SHP77 (cell line): Measurements from ENCODE around the gene CHAT.

Source experiments
- DNase-seq, 2 experiments: peaks; one replicate each; lab custom pipeline; 2025; lab: John Stamatoyannopoulos, UW

CHAT gene

DNA sequence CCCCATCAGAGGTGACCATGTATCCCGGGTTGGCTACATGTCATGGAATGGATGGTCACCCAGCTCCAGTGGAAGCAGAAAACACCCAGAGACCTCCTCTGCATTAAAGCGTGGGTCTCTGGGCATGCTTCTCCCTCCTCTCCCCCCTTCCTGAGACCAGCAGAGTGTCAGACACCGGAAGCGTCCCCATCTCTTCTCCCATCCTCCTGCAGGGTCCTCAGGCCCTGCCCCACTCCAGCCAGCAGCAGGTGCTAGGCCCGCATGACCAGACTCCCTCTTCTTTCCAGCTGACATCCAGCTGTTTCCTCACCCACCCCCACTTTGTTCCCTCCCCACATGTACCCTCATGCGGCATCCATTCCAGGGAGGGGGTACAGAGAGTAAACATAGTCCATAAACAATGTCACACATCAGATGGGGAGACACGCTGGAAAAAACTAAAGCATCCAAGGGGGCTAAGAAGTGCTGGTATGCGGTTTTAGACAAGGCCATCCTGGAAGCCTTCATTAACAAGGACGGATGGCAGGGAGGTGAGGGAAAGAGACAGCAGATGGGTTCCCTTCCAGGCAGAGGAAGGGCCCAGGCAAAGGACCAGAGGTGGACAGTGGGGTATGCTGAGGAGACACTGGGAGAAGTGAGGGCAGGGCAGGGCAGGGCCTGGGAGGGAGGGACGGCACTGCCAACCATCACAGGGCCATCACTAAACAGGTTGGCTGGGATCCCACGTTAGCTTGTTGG, 16.2 kb upstream of the CHAT start:
- DNase-seq: no peak

DNA sequence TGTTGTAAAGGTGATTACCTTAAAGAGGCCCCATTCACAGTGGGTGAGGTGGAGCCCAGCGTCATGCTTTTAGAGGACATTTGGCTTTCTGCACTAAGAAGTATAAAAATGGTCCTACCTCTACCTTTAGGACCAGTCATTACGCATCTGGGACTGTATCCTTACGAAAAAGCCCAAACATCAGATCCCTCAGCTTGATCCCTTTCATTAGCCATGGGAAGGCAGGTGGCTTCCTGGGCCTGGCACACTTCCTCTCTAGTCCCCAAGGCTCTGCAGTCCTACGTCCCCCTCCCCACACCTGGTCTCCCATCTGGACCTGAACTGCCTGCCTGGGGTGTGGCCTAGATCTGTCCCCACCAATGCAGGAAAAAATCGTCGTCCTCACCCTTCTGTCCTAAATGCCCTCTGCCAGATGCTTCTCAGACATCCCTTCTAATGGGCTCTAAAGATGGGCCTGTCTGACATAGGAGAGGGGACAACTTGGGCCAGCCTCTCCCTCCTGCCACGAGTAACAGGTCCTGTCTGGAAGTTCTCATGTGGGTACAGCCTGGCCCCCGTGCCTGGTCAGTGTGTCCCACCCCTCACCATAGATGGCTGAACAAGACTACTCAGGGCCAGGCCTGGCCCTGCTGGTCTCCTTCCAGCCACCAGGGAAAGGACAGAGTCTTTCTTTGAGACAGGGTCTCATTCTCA, 15.5 kb upstream of the CHAT start:
- no peak for DNase-seq

DNA sequence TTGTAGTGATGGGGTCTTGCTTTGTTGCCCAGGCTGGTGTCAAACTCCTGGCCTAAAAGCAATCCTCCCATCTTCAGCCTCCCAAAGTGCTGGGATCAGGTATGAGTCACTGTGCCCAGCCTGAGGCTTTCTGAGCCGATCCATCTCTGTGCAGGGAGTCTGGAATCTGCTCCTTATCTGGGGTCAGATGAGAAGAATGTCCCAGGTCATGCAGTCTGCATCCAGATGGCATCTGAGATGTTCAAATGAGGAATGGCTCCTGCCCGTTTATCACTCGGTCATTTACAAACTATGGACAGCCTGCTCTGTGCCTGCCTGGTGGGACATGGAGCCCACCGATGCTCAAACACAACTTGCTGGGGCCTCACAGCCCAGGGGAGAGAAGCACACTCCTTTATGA, 14.9 kb upstream of the CHAT start:
- DNase-seq: no peak

DNA sequence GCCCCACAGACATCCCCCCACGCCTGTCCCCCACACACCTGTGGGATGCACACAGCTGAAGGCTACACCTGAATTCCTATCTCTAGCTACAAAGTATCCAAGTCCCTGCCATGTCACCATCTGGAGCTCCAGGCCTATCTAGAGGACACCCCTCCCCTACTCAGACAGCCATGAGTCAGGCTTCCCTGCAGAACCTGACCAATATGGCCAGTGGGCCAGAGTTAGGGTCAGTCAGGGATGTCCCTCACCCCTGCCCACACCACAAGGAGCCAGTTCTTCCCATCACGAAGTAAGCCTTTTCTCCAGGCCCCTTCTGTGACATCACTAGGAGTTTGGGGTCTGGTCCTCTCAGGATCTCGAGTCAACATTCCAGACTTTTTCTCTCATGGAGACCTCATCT, 14.3 kb upstream of the CHAT start:
- DNase-seq: no peak

DNA sequence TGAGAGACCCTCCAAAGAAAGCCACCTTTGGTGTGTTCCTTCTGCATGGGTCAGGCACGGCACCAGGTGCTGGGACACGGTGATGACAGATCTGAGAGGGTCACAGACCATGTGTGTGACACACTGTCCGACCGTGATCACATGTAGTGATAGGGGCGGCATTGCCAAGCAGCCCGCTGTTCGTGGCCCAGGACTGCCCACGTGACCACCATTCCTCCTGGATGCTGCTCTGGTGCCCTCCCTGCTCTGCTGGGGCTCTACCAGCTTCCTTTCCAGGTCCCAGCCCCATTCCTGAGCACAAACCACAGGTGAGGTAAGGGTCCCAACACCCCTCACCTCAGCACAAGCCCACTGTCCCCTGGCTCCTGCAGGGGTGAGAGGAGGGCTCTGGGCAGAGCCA, 13.8 kb upstream of the CHAT start:
- no peak for DNase-seq

DNA sequence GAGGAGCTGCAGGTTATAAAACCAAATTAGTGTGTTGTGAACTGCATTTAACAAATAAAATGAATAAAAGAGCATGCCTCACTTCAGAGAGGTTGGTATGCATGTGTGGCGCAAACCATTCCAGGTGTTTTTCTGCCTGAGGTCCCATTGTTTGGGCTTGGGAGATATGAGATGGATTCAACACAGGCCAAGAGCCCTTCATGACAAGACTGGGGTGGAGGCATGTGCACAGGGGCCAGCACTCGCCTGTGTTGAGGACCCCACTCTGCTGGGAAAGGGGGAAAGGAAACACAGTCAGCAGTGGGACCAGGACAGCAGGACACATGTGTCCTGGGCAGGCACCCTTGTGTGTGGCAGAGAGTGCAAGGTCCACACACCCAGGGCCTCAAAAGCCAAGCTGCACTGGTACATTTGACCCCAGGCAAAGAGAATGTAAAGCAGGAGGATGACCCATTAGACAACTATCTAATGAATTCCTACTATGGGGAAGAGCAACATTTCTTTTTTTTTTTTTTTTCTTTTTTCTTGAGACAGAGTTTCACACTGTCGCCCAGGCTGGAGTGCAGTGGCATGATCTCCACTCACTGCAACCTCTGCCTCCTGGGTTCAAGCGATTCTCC, 12.9 kb upstream of the CHAT start:
- no peak for DNase-seq

DNA sequence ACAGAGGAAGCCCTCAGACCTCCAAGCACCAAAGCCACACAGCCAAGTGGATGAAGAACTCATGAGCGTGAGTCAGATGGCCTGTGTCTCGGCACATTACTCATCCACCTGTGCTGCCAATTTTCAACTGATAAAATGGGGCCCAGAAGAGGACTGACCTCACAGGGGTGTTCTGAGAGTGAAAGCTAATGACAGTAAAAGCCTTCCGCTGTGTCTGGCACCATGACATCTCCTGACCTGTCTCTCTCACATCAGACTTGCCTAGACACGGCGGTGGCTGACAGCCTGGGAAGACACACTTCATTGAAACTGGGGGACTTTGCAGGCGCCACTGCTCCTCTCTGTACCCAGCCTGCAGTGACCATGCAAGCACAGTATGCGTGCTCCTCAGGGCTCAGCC, 12.0 kb upstream of the CHAT start:
- no peak for DNase-seq

DNA sequence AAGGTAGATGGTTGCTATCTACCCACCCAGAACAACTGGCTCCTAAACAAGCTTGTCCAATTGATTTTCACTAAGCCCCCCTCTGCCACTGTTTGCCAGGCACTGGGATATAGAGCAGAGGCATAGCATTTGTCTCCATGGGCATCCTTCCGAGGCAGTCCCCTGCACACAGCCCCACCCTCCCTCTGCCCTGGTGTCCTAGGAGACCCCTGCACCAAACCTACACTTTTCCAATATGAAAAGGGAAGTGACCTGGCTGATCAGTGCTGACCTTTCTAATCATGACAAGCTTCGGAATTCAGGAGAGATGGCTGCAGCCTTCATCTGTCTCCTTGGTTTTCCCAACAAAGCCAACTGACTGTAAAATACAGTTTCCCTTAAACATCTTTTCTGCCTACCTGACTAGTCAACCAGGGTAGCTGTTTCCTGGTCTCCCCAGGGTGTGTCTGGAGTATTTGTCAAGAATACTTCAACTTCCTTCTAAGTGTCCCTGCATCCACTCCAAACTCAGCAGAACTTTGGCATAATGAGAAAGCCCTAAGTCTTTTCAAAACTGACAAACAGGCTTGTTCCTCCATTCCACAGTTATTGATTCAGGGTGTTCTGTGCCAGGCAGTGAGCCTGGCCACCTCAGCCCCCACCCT, 11.3 kb upstream of the CHAT start:
- DNase-seq: no peak

DNA sequence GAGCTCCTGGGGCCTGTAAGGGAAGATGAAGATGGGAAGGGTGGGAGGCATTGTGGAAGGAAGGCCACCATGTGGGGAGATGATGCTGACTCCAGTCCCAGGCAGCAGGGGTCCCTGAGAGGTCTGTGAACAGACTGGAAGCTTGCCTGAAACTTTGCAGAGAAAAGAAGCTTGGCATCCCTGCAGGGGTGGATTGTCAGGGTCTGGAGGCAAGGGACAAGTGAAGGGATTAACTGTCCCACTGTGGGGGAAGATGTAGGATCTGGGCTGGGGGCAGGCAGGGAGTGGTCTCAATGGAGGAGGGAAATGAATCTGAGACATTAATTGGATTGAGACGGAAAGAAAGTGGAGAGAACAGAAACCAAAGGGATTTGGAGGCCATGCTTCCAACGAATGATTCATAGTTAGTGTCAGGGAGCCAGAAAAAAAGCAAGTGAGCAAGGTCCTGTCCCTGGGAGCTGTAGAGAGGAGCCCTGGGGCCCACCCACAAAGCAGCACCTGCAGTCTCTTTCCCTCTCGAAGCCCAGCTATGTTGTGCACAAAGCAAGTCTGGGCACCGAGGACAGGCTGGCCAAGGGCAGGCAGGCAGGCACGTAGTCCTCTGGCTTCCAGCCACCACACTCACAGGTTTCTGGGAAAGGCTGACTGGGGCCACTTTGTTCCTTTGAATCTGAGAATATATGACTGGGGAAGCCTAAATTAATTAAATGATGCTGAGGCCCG, 8.5 kb upstream of the CHAT start:
- peak in 1 of 2 experiments; percentile 22 for DNase-seq

DNA sequence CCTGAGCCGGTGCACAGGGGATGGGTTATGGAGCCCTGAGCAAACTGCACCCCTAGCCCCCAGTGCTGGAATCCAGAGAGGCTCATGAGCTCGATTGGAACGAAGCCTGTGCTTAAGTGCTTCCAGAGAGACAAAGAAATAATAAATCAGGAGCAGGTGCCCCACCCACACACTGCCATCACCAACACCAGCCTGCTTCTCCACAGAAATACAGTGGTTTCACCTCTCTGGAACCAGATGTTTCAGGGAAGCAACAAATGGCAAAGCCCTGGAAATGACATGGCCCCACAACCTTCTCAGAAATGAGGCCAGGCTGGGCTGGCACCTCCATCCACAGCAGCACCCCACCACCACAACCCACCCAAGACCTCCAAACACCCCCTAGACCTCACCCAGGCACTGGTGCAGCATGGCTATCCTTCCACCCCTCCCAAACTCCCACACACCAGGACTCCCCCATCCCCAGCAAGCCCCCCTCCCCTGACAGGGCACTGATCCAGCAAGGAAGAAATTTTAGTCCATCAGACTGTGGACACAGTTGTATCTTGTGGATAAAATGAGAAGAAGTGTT, 7.8 kb upstream of the CHAT start:
- DNase-seq: no peak

DNA sequence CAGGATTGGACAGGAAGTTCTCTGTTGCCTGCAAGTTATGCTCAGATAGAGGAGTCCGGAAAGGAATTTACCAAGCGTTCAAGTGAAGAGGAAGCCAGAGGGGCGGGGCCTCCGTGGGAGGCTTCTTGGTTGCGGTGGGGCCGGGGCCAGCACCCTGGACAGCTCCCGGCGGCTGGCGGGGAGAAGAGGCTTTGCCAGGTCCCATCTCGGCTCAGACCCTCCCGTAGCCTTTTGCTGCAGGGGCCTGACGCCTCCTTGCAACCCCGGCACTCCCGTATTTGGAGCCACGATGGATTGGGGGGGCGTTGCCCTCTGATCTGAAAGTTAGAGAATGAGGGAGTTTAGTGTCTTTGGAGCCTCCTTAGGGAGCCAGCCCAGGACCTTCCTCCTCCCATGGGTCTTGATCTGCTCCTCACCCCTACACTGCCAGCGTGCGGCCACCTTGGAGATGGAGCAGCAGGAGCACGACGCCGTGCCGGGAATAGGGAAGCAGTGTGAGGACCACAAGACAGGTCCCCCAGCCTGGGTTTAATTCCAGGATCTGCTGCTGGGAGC, 6.8 kb upstream of the CHAT start:
- DNase-seq: no peak

DNA sequence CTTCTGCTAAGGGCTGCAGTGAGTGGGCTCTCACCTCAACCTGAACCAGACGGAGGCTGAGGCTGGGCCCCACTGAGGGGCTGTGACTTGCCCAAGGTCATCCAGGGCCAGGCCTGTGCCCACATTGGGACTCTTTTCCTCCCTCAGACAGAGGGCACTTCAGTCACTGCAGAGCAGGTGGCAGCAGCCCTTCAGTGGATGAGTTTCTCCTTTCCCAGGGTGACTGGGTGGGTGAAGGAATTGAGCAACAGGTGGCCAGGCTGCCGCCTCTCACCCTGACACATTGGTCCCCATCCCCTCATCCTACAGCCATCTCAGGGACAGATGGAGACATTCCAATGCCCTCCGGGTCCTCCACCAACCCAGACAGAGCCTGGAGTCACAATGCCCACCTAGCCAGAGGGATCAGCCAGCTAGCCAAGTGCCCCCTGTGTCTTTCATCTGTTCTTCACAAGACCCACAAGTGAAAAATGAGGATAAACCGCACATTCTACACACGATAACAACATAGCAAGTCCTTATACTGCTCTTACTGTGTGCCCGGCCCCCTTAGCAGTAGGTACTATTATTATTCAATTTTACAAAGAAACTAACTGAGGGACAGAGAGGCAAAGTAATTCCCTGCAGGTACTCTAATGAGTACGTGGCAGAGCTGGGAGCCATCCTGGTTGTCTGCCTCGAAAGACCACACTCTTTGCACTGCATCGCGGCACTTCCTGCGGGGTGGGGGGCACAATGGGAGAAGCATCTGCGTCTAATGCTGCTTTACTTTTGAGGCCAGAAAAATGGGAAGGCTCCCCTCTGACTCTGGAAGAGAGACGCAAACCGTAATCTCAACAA, 5.5 kb upstream of the CHAT start:
- no peak for DNase-seq

DNA sequence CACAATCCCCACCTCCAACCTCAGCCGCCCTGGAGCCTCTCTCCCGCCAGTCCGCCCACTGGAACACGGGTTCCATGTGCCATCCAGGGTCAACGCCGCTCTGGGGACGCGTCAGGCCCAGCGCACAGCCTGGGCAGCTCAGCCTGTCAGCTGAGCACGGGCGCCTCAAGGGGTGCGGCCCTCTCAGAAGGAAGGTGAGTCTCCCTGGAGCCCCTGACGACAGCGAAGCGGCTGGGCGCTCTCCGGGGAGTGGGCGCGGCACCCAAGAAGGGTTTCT, 4.9 kb upstream of the CHAT start:
- no peak for DNase-seq

DNA sequence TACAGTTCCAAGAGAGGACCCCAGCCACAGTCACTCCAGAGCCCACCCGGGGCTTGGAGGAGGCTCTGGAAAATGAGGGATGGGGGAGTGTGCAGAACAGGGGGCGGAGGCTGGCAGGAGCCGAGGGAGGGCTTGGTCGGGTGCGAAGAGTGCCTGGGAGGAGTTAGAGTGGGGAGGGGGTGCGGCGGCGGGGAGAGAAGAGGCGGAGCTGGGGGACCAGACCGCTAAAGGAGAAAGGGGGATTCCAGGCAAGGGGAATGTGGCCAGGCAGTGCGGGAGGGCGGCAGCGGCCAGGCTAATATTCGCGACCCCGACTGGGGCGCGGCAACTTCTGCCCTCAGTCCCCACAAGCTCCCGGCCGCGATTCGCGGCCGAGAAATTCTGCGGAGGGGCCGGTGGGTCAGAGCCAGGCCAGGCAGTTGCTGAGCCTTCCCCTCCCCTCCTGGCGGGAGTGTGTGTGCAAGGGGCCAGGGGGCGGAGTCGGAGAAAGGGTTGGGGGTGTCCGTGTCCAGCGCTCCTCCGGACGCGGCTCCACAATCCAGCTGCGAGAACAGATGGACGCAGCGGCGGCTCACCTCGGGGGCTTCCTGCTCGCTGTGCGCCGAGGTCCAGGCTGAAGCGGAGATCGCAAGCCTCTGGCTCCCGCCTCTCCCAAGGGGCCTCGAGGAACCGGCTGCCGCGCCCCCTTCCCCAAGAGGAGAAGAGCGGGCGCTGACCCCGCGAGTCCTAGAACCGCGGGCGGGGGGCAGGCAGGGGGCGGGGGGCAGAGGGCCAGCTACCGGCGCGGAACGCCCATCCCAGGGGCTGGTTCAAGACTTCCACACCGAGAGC, 4.3 kb upstream of the CHAT start:
- DNase-seq: no peak

DNA sequence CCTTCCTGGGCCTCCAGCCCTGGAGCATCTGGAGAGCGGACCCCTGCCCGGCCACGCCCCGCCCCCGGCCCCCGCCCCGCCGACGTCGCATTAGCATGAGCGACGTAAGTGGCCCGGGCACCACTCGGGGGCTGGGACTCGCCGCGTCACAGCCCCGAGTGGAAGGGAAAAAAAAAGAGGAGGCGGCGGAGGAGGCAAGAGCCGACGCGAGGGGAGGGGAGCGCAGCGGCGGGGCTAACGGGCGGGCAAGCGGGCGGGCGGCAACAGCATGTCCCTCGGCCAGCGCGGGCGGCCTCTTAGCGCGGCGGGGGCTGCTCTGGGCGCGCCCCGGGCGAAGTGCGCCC, 3.8 kb upstream of the CHAT start, which contains the start of gene SLC18A3:
SLC18A3 (plus strand) TSS at position 197 of the 344 bp plus-strand sequence. CDS start 431 bp downstream, outside the sequence.
- DNase-seq: no peak

DNA sequence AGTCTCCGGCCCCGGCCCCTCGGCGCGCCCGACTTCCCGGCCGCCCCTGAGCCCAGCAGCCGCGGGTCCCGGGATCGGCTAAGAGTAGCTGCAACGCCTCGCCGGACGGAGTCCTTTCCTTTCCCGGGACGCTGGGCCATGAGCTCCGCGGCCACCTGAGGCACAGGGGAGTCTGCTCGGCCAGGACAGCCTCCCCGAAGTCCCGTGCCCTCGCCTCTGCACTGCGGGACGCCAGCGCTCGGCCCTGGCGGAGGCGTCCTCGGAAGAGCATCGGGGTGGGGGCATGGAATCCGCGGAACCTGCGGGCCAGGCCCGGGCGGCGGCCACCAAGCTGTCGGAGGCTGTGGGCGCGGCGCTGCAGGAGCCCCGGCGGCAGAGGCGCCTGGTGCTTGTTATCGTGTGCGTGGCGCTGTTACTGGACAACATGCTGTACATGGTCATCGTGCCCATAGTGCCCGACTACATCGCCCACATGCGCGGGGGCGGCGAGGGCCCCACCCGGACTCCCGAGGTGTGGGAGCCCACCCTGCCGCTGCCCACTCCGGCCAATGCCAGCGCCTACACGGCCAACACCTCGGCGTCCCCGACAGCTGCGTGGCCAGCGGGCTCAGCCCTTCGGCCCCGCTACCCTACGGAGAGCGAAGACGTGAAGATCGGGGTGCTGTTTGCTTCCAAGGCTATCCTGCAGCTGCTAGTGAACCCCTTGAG, 3.2 kb upstream of the CHAT start:
- DNase-seq: no peak

DNA sequence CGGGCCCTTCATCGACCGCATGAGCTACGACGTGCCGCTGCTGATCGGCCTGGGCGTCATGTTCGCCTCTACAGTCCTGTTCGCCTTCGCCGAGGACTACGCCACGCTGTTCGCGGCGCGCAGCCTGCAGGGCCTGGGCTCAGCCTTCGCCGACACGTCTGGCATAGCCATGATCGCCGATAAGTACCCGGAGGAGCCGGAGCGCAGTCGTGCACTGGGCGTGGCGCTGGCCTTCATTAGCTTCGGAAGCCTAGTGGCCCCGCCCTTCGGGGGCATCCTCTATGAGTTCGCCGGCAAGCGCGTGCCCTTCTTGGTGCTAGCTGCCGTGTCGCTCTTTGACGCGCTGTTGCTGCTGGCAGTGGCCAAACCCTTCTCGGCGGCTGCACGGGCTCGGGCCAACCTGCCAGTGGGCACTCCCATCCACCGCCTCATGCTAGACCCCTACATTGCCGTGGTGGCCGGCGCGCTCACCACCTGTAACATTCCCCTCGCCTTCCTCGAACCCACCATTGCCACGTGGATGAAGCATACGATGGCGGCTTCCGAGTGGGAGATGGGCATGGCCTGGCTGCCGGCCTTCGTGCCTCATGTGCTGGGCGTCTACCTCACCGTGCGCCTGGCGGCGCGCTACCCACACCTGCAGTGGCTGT, 2.5 kb upstream of the CHAT start:
- DNase-seq: no peak

DNA sequence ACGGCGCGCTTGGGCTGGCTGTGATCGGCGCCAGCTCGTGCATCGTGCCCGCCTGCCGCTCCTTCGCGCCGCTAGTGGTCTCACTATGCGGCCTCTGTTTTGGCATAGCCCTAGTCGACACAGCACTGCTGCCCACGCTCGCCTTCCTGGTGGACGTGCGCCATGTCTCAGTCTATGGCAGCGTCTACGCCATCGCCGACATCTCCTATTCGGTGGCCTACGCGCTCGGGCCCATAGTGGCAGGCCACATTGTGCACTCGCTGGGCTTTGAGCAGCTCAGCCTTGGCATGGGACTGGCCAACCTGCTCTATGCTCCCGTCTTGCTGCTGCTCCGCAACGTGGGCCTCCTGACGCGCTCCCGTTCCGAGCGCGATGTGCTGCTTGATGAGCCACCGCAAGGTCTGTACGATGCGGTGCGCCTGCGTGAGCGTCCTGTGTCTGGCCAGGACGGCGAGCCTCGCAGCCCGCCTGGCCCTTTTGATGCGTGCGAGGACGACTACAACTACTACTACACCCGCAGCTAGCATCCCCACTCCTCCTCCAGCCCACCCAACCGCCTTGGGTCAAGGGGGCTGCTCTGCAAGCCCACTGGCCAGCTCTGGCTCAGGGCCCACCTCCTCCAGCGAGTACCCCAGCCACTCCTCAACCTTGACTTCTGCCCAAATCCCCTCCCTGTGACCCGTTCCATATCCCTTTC, 1.9 kb upstream of the CHAT start:
- no peak for DNase-seq
